ENCODE measurements around the gene FSTL3.

GRCh38 chr19:681029-682019 is 5.1 kb downstream of the FSTL3 start:
- no peak for TF ChIP-seq CTCF (IDR thresholded peaks at IDR 0.05)
- no peak for TF ChIP-seq EZH2 (IDR thresholded peaks at IDR 0.05)
